ENCODE measurements around the gene ARAP3.
A peak's percentile ranks its signal among the peaks of the same experiment; 100 is the strongest.

ARAP3 gene

DNA sequence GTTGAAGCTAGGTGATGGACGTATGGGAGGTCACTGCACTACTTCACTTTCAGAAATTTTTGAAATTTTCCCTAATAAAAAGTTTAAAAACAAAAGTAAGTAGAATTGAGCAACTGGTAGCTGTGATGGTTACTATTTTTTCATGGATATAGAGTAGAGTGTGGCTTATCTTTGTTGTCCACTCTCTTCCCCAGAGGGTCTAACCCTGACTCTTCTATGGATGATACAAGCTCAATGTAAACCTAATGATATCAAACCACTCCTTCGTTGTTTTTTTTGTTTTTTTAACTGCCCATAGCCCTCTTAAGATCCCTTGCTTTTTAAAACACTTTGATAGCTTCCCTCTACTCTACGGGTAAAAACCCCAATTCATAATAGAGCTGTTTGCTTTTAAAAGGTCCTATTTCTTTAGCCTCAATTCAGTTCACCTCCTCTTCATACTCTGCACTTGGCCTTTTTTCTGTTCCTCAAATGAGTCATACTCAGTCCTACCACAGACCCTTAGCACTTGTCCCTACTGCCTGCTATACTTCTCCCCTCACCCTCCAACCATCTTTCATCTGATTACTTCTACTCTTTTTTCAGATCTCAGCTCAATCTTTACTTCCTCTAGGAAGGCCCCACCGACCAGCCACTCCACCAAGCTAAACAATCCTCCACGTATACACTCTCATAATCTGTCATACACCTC is 48.0 kb downstream of the ARAP3 start:
- H3K79me2 ChIP-seq (ENCODE audit: insufficient read depth, low read length) = peaks cover 64% of the 10 kb centered on the region
- DNase-seq = no peak
- no peak for TF ChIP-seq EZH2 (IDR thresholded peaks at IDR 0.05; ENCODE audit: borderline replicate concordance, low read depth, low read length, severe bottlenecking)
- H2AFZ ChIP-seq (ENCODE audit: low read depth, low read length) = no peak overlapping the region
- no peak overlapping the region for H3K9ac ChIP-seq (ENCODE audit: low read depth, low read length)
- no peak overlapping the region for H3K27ac ChIP-seq (ENCODE audit: low read length)
- H3K36me3 ChIP-seq (ENCODE audit: insufficient read depth, low read length) = peaks cover 43% of the 10 kb centered on the region
- no peak overlapping the region; a peak in 1 of 4 replicates for H3K4me3 ChIP-seq (ENCODE audit: low read depth in 1 of 2, low read length in 2 of 2)
- no peaks in the 10 kb centered on the region for H3K27me3 ChIP-seq (ENCODE audit: insufficient read depth, low read length, poor library complexity)
- peak overlapping the region; percentile 100; the same call in 1 of the 2 replicates for H3K4me2 ChIP-seq (ENCODE audit: insufficient read depth, low read length)
- peaks cover 43% of the 10 kb centered on the region for H3K4me1 ChIP-seq (ENCODE audit: insufficient read depth, low read length)
- no peak for ATAC-seq (ENCODE audit: insufficient read depth, low read depth)
- H3K9me3 ChIP-seq (ENCODE audit: insufficient read depth, low read length, severe bottlenecking) = no peaks in the 10 kb centered on the region
- H4K20me1 ChIP-seq (ENCODE audit: insufficient read depth, low read length) = peaks cover 29% of the 10 kb centered on the region

DNA sequence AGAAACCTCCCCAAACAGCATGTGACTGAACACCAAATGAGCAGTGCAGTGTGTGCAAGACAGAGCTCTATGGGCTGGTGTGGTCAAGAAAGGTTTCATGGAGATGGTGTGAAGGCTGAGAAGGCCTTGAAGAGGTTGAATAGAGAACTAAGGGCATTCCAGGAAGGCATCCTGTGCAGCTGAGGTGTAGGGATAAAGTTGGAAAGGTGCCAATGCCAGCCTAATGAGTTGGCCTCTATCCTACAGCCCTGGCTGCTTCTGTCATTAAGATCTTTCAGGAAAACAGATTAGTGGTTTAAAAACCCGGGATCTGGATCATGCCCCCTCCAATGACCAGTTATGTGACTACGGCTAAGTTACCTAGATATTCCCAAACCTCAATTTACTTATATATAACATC is 49.4 kb downstream of the ARAP3 start:
- Histone ChIP-seq H3K79me2 (ENCODE audit: insufficient read depth, low read length) (peaks cover 66% of the 10 kb centered on the region), H3K27ac (ENCODE audit: low read length) (no peak overlapping the region; the same call in 1 of the 2 replicates), H2AFZ (ENCODE audit: low read depth, low read length) (no peak overlapping the region), H4K20me1 (ENCODE audit: insufficient read depth, low read length) (peaks cover 26% of the 10 kb centered on the region), H3K9me3 (ENCODE audit: insufficient read depth, low read length, severe bottlenecking) (no peaks in the 10 kb centered on the region), H3K27me3 (ENCODE audit: insufficient read depth, low read length, poor library complexity) (no peaks in the 10 kb centered on the region), H3K4me2 (ENCODE audit: insufficient read depth, low read length) (no peak overlapping the region), H3K4me3 (ENCODE audit: low read depth in 1 of 2, low read length in 2 of 2) (no peak overlapping the region), H3K36me3 (ENCODE audit: insufficient read depth, low read length) (peaks cover 56% of the 10 kb centered on the region), H3K4me1 (ENCODE audit: insufficient read depth, low read length) (peaks cover 36% of the 10 kb centered on the region), H3K9ac (ENCODE audit: low read depth, low read length) (no peak overlapping the region)
- TF ChIP-seq, protein P1, sequence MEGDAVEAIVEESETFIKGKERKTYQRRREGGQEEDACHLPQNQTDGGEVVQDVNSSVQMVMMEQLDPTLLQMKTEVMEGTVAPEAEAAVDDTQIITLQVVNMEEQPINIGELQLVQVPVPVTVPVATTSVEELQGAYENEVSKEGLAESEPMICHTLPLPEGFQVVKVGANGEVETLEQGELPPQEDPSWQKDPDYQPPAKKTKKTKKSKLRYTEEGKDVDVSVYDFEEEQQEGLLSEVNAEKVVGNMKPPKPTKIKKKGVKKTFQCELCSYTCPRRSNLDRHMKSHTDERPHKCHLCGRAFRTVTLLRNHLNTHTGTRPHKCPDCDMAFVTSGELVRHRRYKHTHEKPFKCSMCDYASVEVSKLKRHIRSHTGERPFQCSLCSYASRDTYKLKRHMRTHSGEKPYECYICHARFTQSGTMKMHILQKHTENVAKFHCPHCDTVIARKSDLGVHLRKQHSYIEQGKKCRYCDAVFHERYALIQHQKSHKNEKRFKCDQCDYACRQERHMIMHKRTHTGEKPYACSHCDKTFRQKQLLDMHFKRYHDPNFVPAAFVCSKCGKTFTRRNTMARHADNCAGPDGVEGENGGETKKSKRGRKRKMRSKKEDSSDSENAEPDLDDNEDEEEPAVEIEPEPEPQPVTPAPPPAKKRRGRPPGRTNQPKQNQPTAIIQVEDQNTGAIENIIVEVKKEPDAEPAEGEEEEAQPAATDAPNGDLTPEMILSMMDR (IDR thresholded peaks at IDR 0.05; ENCODE audit: borderline replicate concordance, extremely low read depth, low read length, poor library complexity, severe bottlenecking) = no peak
- no peak for TF ChIP-seq EZH2 (IDR thresholded peaks at IDR 0.05; ENCODE audit: borderline replicate concordance, low read depth, low read length, severe bottlenecking)
- DNase-seq (no peak), ATAC-seq (ENCODE audit: insufficient read depth, low read depth) (no peak)

DNA sequence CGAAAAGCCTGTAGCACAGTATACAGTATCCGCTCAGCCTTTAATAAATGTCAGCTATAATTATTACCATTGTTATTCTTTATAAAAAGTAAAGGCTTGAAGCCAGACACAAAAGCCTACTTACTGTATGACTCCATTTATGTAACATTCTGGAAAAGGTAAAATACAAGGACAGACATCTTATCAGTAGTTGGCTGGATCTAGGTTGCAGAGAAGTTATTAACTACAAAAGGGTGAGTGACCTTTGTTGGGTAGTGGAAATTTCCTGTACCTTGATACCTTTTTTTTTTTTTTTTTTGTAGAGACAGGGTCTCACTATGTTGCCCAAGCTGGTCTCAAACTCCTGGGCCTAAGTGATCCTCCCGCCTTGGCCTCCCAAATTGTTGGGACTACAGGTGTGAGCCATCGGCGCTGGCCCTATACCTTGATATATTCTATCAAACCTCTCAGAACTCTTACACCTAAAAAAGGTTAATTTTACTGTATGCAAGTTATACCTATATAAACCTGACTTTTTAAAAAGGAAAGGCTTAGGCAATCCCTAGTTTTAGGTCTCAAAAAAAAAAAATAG is 51.4 kb downstream of the ARAP3 start:
- Histone ChIP-seq H3K4me1 (ENCODE audit: insufficient read depth, low read length) (peaks cover 25% of the 10 kb centered on the region), H3K36me3 (ENCODE audit: insufficient read depth, low read length) (peaks cover 69% of the 10 kb centered on the region), H3K27ac (ENCODE audit: low read length) (no peak overlapping the region), H3K4me2 (ENCODE audit: insufficient read depth, low read length) (no peak overlapping the region), H2AFZ (ENCODE audit: low read depth, low read length) (no peak overlapping the region), H4K20me1 (ENCODE audit: insufficient read depth, low read length) (peaks cover 17% of the 10 kb centered on the region; the same call in 1 of the 2 replicates), H3K27me3 (ENCODE audit: insufficient read depth, low read length, poor library complexity) (no peaks in the 10 kb centered on the region), H3K79me2 (ENCODE audit: insufficient read depth, low read length) (peaks cover 56% of the 10 kb centered on the region), H3K4me3 (ENCODE audit: low read depth in 1 of 2, low read length in 2 of 2) (no peak overlapping the region), H3K9me3 (ENCODE audit: insufficient read depth, low read length, severe bottlenecking) (no peaks in the 10 kb centered on the region), H3K9ac (ENCODE audit: low read depth, low read length) (no peak overlapping the region)
- ATAC-seq (ENCODE audit: insufficient read depth, low read depth) = no peak
- no peak for DNase-seq
- TF ChIP-seq EZH2 (IDR thresholded peaks at IDR 0.05; ENCODE audit: borderline replicate concordance, low read depth, low read length, severe bottlenecking) = no peak
- TF ChIP-seq, protein P1 (IDR thresholded peaks at IDR 0.05; ENCODE audit: borderline replicate concordance, extremely low read depth, low read length, poor library complexity, severe bottlenecking) = no peak

DNA sequence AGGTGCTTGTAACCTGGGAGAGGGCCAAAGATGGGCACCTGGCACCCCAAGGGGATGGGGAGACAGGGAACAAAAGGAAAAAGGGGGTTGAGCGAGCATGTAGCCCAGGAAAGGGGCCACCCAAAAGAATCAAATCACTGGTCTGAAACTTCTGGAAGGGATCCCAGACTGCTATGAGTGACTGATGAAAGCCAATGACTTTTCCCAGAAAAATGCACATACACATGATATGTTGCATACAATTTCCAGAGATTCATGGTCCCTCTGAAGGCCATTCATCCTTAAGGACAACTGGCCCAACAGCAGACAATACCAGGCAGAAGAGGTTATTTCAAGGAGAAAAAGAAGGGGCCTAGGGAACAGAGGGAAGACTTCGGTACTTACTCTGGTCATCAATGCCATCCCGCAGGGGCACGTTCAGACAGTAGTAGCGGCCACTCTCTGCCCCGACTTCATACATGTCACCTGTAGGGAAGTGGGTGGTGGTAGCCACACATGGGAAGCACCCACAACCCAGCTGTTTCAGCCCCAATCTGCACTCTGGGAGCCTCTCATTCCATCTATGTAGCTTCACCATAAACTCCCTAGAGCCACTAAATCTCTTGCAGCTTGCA is 53.7 kb downstream of the ARAP3 start:
- Histone ChIP-seq H4K20me1 (ENCODE audit: insufficient read depth, low read length) (peaks cover 9% of the 10 kb centered on the region; the same call in 1 of the 2 replicates), H3K9me3 (ENCODE audit: insufficient read depth, low read length, severe bottlenecking) (no peaks in the 10 kb centered on the region), H3K4me1 (ENCODE audit: insufficient read depth, low read length) (peaks cover 6% of the 10 kb centered on the region; the same call in 1 of the 2 replicates), H3K79me2 (ENCODE audit: insufficient read depth, low read length) (peaks cover 34% of the 10 kb centered on the region), H3K27ac (ENCODE audit: low read length) (no peak overlapping the region), H3K4me2 (ENCODE audit: insufficient read depth, low read length) (no peak overlapping the region), H2AFZ (ENCODE audit: low read depth, low read length) (no peak overlapping the region), H3K27me3 (ENCODE audit: insufficient read depth, low read length, poor library complexity) (no peaks in the 10 kb centered on the region), H3K4me3 (ENCODE audit: low read depth in 1 of 2, low read length in 2 of 2) (no peak overlapping the region), H3K36me3 (ENCODE audit: insufficient read depth, low read length) (peaks cover 74% of the 10 kb centered on the region), H3K9ac (ENCODE audit: low read depth, low read length) (no peak overlapping the region)
- TF ChIP-seq, protein P1 (IDR thresholded peaks at IDR 0.05; ENCODE audit: borderline replicate concordance, extremely low read depth, low read length, poor library complexity, severe bottlenecking) = no peak
- TF ChIP-seq EZH2 (IDR thresholded peaks at IDR 0.05; ENCODE audit: borderline replicate concordance, low read depth, low read length, severe bottlenecking) = no peak
- DNase-seq = no peak
- no peak for ATAC-seq (ENCODE audit: insufficient read depth, low read depth)

Data from DND-41 (cell line).